WTC11 (cell line): Measurements from ENCODE around the gene RBFOX2.

Experiments
- ESRRA ChIP-seq: sonication (generic); formaldehyde crosslinking; IDR thresholded peaks from 2 replicates; pipeline ENCODE4 v1.8.1; 2022; ENCODE audit warnings: mild to moderate bottlenecking, missing genetic modification reagents, borderline replicate concordance
- TF ChIP-seq, protein P1 (sequence below): fragments of 200-600 bp; IDR thresholded peaks from 2 replicates; pipeline ENCODE4 v1.8.0; 2022; ENCODE audit warnings: antibody characterized with exemption
- TF ChIP-seq, protein P2 (sequence below): sonication (generic); formaldehyde crosslinking; IDR thresholded peaks from 2 replicates; pipeline ENCODE4 v1.8.0; 2022; ENCODE audit warnings: mild to moderate bottlenecking, missing genetic modification reagents
- TF ChIP-seq, protein P3 (sequence below): sonication (generic); formaldehyde crosslinking; IDR thresholded peaks from 2 replicates; pipeline ENCODE4 v1.8.1; 2023; ENCODE audit warnings: mild to moderate bottlenecking, missing genetic modification reagents, moderate library complexity
- TF ChIP-seq, protein P4 (sequence below): sonication (generic); formaldehyde crosslinking; IDR thresholded peaks from 2 replicates; pipeline ENCODE4 v1.8.1; 2022; ENCODE audit warnings: low read depth, missing genetic modification reagents, borderline replicate concordance

DNA sequence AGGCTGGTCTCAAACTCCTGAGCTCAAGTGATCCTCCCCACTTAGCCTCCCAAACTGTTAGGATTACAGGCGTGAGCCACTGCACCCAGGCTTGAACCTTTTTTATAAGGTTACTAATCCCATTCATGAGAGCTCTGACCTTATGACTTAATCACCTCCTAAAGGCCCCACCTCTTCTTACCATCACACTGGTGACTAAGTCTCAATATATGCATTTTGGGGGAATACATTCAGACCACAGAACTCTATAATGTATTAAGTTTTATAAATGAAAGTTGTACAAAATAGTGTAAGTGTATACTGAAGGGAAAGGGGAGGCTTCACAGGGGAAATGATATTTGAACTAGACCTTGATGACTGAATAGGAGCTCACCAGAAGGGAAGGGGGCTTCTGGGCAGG is 28.4 kb upstream of the RBFOX2 start:
- TF ChIP-seq ESRRA (CRISPR knock-in tag) = no peak
- TF ChIP-seq, protein P1, sequence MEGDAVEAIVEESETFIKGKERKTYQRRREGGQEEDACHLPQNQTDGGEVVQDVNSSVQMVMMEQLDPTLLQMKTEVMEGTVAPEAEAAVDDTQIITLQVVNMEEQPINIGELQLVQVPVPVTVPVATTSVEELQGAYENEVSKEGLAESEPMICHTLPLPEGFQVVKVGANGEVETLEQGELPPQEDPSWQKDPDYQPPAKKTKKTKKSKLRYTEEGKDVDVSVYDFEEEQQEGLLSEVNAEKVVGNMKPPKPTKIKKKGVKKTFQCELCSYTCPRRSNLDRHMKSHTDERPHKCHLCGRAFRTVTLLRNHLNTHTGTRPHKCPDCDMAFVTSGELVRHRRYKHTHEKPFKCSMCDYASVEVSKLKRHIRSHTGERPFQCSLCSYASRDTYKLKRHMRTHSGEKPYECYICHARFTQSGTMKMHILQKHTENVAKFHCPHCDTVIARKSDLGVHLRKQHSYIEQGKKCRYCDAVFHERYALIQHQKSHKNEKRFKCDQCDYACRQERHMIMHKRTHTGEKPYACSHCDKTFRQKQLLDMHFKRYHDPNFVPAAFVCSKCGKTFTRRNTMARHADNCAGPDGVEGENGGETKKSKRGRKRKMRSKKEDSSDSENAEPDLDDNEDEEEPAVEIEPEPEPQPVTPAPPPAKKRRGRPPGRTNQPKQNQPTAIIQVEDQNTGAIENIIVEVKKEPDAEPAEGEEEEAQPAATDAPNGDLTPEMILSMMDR = no peak
- TF ChIP-seq, protein P2, sequence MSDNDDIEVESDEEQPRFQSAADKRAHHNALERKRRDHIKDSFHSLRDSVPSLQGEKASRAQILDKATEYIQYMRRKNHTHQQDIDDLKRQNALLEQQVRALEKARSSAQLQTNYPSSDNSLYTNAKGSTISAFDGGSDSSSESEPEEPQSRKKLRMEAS (CRISPR knock-in tag) = no peak
- TF ChIP-seq, protein P3, sequence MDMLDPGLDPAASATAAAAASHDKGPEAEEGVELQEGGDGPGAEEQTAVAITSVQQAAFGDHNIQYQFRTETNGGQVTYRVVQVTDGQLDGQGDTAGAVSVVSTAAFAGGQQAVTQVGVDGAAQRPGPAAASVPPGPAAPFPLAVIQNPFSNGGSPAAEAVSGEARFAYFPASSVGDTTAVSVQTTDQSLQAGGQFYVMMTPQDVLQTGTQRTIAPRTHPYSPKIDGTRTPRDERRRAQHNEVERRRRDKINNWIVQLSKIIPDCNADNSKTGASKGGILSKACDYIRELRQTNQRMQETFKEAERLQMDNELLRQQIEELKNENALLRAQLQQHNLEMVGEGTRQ (CRISPR knock-in tag) = no peak
- TF ChIP-seq, protein P4, sequence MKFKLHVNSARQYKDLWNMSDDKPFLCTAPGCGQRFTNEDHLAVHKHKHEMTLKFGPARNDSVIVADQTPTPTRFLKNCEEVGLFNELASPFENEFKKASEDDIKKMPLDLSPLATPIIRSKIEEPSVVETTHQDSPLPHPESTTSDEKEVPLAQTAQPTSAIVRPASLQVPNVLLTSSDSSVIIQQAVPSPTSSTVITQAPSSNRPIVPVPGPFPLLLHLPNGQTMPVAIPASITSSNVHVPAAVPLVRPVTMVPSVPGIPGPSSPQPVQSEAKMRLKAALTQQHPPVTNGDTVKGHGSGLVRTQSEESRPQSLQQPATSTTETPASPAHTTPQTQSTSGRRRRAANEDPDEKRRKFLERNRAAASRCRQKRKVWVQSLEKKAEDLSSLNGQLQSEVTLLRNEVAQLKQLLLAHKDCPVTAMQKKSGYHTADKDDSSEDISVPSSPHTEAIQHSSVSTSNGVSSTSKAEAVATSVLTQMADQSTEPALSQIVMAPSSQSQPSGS = no peak
